ENCODE data around the gene C2orf42.
"Not testable (repeated sequence)": the region's sequence is repeated elsewhere in the genome, so short reads cannot be mapped to it uniquely, and the experiment has no call there.

DNA sequence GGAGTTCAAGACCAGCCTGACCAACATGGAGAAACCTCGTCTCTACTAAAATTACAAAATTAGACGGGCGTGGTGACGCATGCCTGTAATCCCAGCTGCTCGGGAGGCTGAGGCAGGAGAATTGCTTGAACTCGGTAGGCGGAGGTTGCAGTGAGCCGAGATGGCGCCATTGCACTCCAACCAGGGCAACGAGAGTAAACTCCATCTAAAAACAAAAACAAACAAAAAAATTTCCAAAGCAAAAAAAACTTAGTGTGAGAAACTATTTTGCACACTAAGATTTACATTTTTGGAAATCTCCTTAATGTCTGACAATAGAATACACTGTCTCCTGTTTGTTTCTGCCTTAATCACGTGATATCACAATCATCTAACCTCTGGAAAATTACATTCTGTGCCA is 89.1 kb downstream of the C2orf42 start:
- not testable (repeated sequence) for TF ChIP-seq POLR2A (IDR thresholded peaks at IDR 0.05; ENCODE audit: low read depth, low read length); POLR2AphosphoS5 (IDR thresholded peaks at IDR 0.05; ENCODE audit: low read depth, low read length); SPI1 (IDR thresholded peaks at IDR 0.05; ENCODE audit: low read depth, low read length); TAF1 (IDR thresholded peaks at IDR 0.05; ENCODE audit: low read depth, low read length); PAX5 (IDR thresholded peaks at IDR 0.05; ENCODE audit: insufficient read depth, low read length, severe bottlenecking); POU2F2 (IDR thresholded peaks at IDR 0.05; ENCODE audit: low read depth, low read length)

Measured in GM12891 (cell line).